Cardiac muscle cell (in vitro differentiated cells and primary cell): Measurements from ENCODE around the gene TAPBP. TPM values are rescaled to one million over a fixed set of nuclear protein-coding genes. Genes with fewer than 3 reads are reported as not detected.

Experiments used
- DNase-seq, 2 donors: peaks; one replicate each; pipeline versions ENCODE4 v3.0.0 to v3.0.0-alpha.2; 2010 to 2017; ENCODE audit warnings: low read depth in 1 of 2, low spot score in 1 of 2
- H3K27ac ChIP-seq: fragments of 200-600 bp; sonication (generic); 2 replicates; pipeline ENCODE4 v1.5.1; 2016
- H3K27me3 ChIP-seq: fragments of 200-600 bp; sonication (generic); 2 replicates; pipeline ENCODE4 v1.6.0; 2016; ENCODE audit warnings: control low read depth
- H3K36me3 ChIP-seq: fragments of 200-600 bp; sonication (generic); 2 replicates; pipeline ENCODE4 v1.5.1; 2016; ENCODE audit warnings: control low read depth
- H3K4me1 ChIP-seq: fragments of 200-600 bp; sonication (generic); 2 replicates; pipeline ENCODE4 v1.8.1; 2017; ENCODE audit warnings: low read depth, mild to moderate bottlenecking, mixed run types
- H3K4me3 ChIP-seq: fragments of 200-600 bp; sonication (generic); 2 replicates; pipeline ENCODE4 v1.5.1; 2016; ENCODE audit warnings: mild to moderate bottlenecking
- H3K9me3 ChIP-seq: fragments of 200-600 bp; sonication (generic); 2 replicates; pipeline ENCODE4 v1.5.1; 2017; ENCODE audit warnings: low read depth, mild to moderate bottlenecking, control low read depth
- CTCF ChIP-seq: IDR thresholded peaks from 2 replicates; pipeline ENCODE4 v1.5.1; 2012; ENCODE audit warnings: low read depth, mild to moderate bottlenecking, low read length
- polyA plus RNA-seq: library from polyadenylated mRNA; unstranded; fragments of >200 nt; fragmentation: Nextera tagmentation; extraction: Ambion mirVana; gene quantifications from 2 replicates; pipeline ENCODE4 v1.2.1, GENCODE V29; 2016
- total RNA-seq: library from RNA; depleted of rRNA; stranded (reverse); fragments of >200 nt; gene quantifications from 2 replicates; pipeline ENCODE4 v1.2.3, GENCODE V29; 2016

Gene TAPBP
- total and polyA plus RNA-seq, 2 experiments from 2014 or later, result 30.8 to 36.4 TPM

DNA sequence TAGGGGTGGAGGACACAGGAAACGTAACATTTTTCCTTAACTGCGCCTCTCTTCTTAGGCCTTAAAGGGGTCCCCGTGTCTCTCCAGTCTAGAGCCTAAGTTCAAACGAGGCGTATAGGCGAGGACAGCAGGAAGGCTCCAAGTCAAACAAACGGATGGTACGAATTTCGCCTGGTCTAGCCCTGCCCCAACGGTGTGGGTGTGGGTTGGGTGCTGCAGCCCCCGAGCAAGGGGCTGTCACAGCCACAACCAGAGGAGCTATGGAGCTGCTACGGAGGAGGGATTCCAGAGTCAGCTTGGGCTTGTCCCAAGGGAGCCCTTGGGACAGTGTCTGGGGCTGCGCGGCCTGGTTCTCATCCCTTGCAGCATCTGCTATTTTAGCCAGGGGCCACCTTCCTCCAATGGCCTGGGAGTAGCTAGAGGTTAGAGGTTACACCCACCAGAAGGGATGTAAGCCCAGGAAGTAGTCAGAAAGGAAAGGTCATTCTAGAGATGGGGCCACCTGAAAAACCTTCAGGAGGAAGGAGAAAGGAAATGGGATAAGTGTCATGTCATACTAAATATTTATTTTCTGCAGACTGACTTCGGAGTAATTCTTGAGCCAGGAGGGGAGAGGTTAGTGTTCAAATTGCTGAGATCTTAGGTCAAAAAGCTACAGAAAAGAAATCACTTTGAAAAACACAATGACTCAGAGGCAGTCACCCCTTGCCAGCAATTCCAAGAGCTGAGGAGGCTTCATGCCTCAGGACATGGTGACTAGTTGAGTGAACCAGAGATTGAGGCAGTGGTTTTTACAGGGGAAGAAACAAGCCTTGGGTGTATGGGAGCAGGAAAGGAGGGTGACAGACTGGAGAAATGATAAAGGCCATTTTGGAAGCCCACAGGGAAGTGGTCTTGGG lies 63.9 kb downstream of the TAPBP start:
- Histone ChIP-seq H3K9me3 (no peaks in the 10 kb centered on the region), H3K27me3 (peaks cover 5% of the 10 kb centered on the region), H3K4me3 (peak overlapping the region; percentile 45), H3K36me3 (no peaks in the 10 kb centered on the region), H3K4me1 (no peaks in the 10 kb centered on the region), H3K27ac (peak overlapping the region; percentile 77)
- TF ChIP-seq CTCF, result no peak
- DNase-seq, result peak in 1 of 2 donors; percentile 69

Other genes starting within 250 kb of the TAPBP start
- 0.21 and 1.1 TPM in 2 replicates for gene HLA-DPA1, start 240.4 kb downstream of the TAPBP start, total RNA-seq
- 1.2 and 1.9 TPM in 2 replicates for gene HLA-DPA1, start 240.4 kb downstream of the TAPBP start, polyA plus RNA-seq
- 14.3 and 26.1 TPM in 2 replicates for gene HLA-DPB1, start 238.1 kb downstream of the TAPBP start, total RNA-seq
- gene HLA-DPB1, start 238.1 kb downstream of the TAPBP start, polyA plus RNA-seq, result 8.6 and 11.1 TPM in 2 replicates
- gene COL11A2, start 121.6 kb downstream of the TAPBP start, total RNA-seq, result 70.6 and 94.6 TPM in 2 replicates
- gene COL11A2, start 121.6 kb downstream of the TAPBP start, polyA plus RNA-seq, result 59.6 and 63.8 TPM in 2 replicates
- gene RXRB, start 113.4 kb downstream of the TAPBP start, total RNA-seq, result 38.1 and 46.7 TPM in 2 replicates
- gene RXRB, start 113.4 kb downstream of the TAPBP start, polyA plus RNA-seq, result 37.8 and 39.6 TPM in 2 replicates
- gene SLC39A7, start 113.2 kb downstream of the TAPBP start, total RNA-seq, result 147 and 150 TPM in 2 replicates
- gene SLC39A7, start 113.2 kb downstream of the TAPBP start, polyA plus RNA-seq, result 35.1 and 51.3 TPM in 2 replicates
- gene HSD17B8, start 109.4 kb downstream of the TAPBP start, total RNA-seq, result 45.4 and 45.7 TPM in 2 replicates
- gene HSD17B8, start 109.4 kb downstream of the TAPBP start, polyA plus RNA-seq, result 47.6 and 68.0 TPM in 2 replicates
- gene RING1, start 105.6 kb downstream of the TAPBP start, total RNA-seq, result 37.0 and 51.4 TPM in 2 replicates
- gene RING1, start 105.6 kb downstream of the TAPBP start, polyA plus RNA-seq, result 42.1 and 44.2 TPM in 2 replicates
- 34.4 and 37.1 TPM in 2 replicates for gene VPS52, start 42.2 kb downstream of the TAPBP start, total RNA-seq
- gene VPS52, start 42.2 kb downstream of the TAPBP start, polyA plus RNA-seq, result 55.2 and 64.8 TPM in 2 replicates
- gene RPS18, start 42.0 kb downstream of the TAPBP start, total RNA-seq, result 2,022 and 2,161 TPM in 2 replicates
- gene RPS18, start 42.0 kb downstream of the TAPBP start, polyA plus RNA-seq, result 1,298 and 1,698 TPM in 2 replicates
- 11.7 and 15.5 TPM in 2 replicates for gene B3GALT4, start 37.0 kb downstream of the TAPBP start, total RNA-seq
- gene B3GALT4, start 37.0 kb downstream of the TAPBP start, polyA plus RNA-seq, result 11.0 and 15.8 TPM in 2 replicates
- 34.8 and 58.9 TPM in 2 replicates for gene WDR46, start 24.8 kb downstream of the TAPBP start, total RNA-seq
- gene WDR46, start 24.8 kb downstream of the TAPBP start, polyA plus RNA-seq, result 46.3 and 70.4 TPM in 2 replicates
- gene PFDN6, start 24.5 kb downstream of the TAPBP start, total RNA-seq, result 72.8 and 95.3 TPM in 2 replicates
- 34.2 and 35.1 TPM in 2 replicates for gene PFDN6, start 24.5 kb downstream of the TAPBP start, polyA plus RNA-seq
- 61.8 and 89.8 TPM in 2 replicates for gene RGL2, start 15.1 kb downstream of the TAPBP start, total RNA-seq
- 86.1 and 115 TPM in 2 replicates for gene RGL2, start 15.1 kb downstream of the TAPBP start, polyA plus RNA-seq
- gene ZBTB22, start 3.7 kb upstream of the TAPBP start, total RNA-seq, result 37.0 and 48.0 TPM in 2 replicates
- 29.1 and 40.7 TPM in 2 replicates for gene ZBTB22, start 3.7 kb upstream of the TAPBP start, polyA plus RNA-seq
- gene DAXX, start 8.9 kb upstream of the TAPBP start, total RNA-seq, result 27.6 and 44.3 TPM in 2 replicates
- 38.7 and 39.9 TPM in 2 replicates for gene DAXX, start 8.9 kb upstream of the TAPBP start, polyA plus RNA-seq
- 14.0 and 69.2 TPM in 2 replicates for gene KIFC1, start 77.7 kb upstream of the TAPBP start, total RNA-seq
- gene KIFC1, start 77.7 kb upstream of the TAPBP start, polyA plus RNA-seq, result 9.4 and 33.3 TPM in 2 replicates
- gene PHF1, start 96.9 kb upstream of the TAPBP start, total RNA-seq, result 61.9 and 116 TPM in 2 replicates
- gene PHF1, start 96.9 kb upstream of the TAPBP start, polyA plus RNA-seq, result 34.5 and 62.1 TPM in 2 replicates
- gene CUTA, start 104.0 kb upstream of the TAPBP start, total RNA-seq, result 304 and 348 TPM in 2 replicates
- 426 and 501 TPM in 2 replicates for gene CUTA, start 104.0 kb upstream of the TAPBP start, polyA plus RNA-seq
- gene SYNGAP1, start 106.0 kb upstream of the TAPBP start, total RNA-seq, result 14.9 and 20.2 TPM in 2 replicates
- 6.8 and 10.5 TPM in 2 replicates for gene SYNGAP1, start 106.0 kb upstream of the TAPBP start, polyA plus RNA-seq
- gene ZBTB9, start 140.5 kb upstream of the TAPBP start, total RNA-seq, result 5.5 and 7.8 TPM in 2 replicates
- 9.5 and 11.2 TPM in 2 replicates for gene ZBTB9, start 140.5 kb upstream of the TAPBP start, polyA plus RNA-seq